ENCODE data around the gene PGBD1.
"Not testable (repeated sequence)": the region's sequence is repeated elsewhere in the genome, so short reads cannot be mapped to it uniquely, and the experiment has no call there.

The PGBD1 gene

GRCh38 chr6:28296520-28297060 is 15.2 kb downstream of the PGBD1 start:
- no peak for TF ChIP-seq POLR2A (IDR thresholded peaks at IDR 0.05; ENCODE audit: low read depth, low read length)
- no peak for TF ChIP-seq POLR2AphosphoS5 (IDR thresholded peaks at IDR 0.05; ENCODE audit: low read depth, low read length)
- TF ChIP-seq POU2F2 (IDR thresholded peaks at IDR 0.05; ENCODE audit: low read depth, low read length): no peak
- no peak for TF ChIP-seq PAX5 (IDR thresholded peaks at IDR 0.05; ENCODE audit: insufficient read depth, low read length, severe bottlenecking)
- no peak for TF ChIP-seq SPI1 (IDR thresholded peaks at IDR 0.05; ENCODE audit: low read depth, low read length)
- no peak for TF ChIP-seq TAF1 (IDR thresholded peaks at IDR 0.05; ENCODE audit: low read depth, low read length)
- FAIRE-seq: no peak
- no peak for DNase-seq (ENCODE audit: insufficient read length, low spot score)

DNA sequence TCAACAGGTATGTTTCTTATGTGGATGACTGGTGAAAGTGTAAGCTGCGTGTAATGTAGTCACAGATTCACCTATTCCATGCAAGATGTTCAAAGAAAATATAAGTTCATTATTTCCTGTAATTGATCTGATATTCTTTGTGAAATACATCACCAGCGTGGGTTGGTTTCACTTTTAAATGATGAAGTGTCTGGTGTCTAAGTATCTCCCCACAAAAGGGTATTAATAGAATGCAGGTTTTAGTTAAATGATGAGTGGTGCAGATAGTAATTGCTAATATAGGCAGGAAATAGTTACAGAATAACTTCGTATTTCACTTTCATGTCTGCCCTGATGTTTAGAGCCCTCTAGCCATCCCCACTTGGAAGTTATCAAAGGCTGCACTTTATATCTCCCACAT is 22.2 kb downstream of the PGBD1 start:
- DNase-seq (ENCODE audit: insufficient read length, low spot score) (no peak), FAIRE-seq (peak; percentile 23)
- TF ChIP-seq POU2F2 (IDR thresholded peaks at IDR 0.05; ENCODE audit: low read depth, low read length): no peak
- no peak for TF ChIP-seq POLR2AphosphoS5 (IDR thresholded peaks at IDR 0.05; ENCODE audit: low read depth, low read length)
- TF ChIP-seq SPI1 (IDR thresholded peaks at IDR 0.05; ENCODE audit: low read depth, low read length): no peak
- no peak for TF ChIP-seq TAF1 (IDR thresholded peaks at IDR 0.05; ENCODE audit: low read depth, low read length)
- no peak for TF ChIP-seq PAX5 (IDR thresholded peaks at IDR 0.05; ENCODE audit: insufficient read depth, low read length, severe bottlenecking)

GRCh38 chr6:28306363-28306762 is 25.0 kb downstream of the PGBD1 start:
- not testable (repeated sequence) for FAIRE-seq

DNA sequence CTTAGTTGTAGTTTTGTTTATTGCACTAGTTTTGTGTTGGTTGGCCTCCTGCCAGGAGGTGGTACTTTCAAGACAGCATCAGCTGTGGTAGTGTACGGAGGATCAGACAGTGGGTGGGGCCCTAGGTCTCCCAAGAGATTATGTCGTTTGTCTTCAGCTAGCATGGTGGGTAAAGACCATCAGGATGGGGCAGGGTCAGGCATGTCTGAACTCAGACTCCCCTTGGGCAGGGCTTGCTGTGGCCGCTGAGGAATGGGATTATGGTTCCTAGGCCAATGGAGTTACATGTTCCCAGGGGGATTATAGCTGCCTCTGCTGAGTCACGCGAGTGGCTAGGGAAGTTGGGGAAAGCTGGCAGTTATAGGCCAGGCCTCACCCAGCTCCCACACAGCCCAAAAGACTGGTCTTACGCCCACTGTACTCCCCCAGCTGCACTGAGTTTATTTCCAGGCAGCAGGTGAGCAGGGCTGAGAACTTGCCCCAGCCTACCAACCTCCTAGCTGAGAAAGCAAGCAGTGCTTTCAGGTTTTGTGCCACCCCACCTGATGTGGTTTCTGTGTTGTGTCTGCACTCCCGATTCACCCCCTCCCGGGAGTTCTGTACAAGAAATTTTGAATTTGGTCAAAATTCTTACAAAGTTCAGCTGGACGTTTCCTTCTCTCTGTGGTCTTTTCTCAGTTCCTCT is 29.9 kb downstream of the PGBD1 start:
- no peak for TF ChIP-seq TAF1 (IDR thresholded peaks at IDR 0.05; ENCODE audit: low read depth, low read length)
- TF ChIP-seq POLR2A (IDR thresholded peaks at IDR 0.05; ENCODE audit: low read depth, low read length): no peak
- TF ChIP-seq POLR2AphosphoS5 (IDR thresholded peaks at IDR 0.05; ENCODE audit: low read depth, low read length): no peak
- no peak for TF ChIP-seq PAX5 (IDR thresholded peaks at IDR 0.05; ENCODE audit: insufficient read depth, low read length, severe bottlenecking)
- no peak for TF ChIP-seq SPI1 (IDR thresholded peaks at IDR 0.05; ENCODE audit: low read depth, low read length)
- no peak for TF ChIP-seq POU2F2 (IDR thresholded peaks at IDR 0.05; ENCODE audit: low read depth, low read length)
- FAIRE-seq (peak; percentile 20), DNase-seq (ENCODE audit: insufficient read length, low spot score) (no peak)

More at GRCh38 chr6:28306363-28306762, 25.0 kb downstream of the PGBD1 start:
- DNase-seq (ENCODE audit: insufficient read length, low spot score): not testable (repeated sequence)

DNA sequence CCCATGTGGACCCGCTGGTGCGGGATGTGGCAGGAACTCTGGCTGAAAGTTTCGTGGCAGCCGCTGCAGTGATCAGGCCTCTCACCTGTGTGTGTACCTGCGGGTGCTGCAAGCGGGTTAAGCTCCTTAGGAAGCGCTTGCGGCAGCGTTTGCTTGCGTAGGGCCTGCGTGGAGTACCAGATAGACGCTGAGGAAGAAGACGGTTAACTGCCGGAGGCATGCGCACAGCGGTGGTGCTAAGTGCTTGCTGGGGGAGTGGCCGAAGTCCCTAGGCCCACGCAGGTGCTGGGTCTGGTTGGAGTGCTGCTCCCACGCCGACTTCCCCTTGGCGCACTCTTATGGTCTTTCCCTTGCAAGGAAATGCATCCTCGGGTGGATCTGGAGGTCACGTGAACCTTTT is 31.6 kb downstream of the PGBD1 start:
- TF ChIP-seq POLR2AphosphoS5 (IDR thresholded peaks at IDR 0.05; ENCODE audit: low read depth, low read length) (no peak), PAX5 (IDR thresholded peaks at IDR 0.05; ENCODE audit: insufficient read depth, low read length, severe bottlenecking) (no peak), TAF1 (IDR thresholded peaks at IDR 0.05; ENCODE audit: low read depth, low read length) (no peak), POLR2A (IDR thresholded peaks at IDR 0.05; ENCODE audit: low read depth, low read length) (no peak), SPI1 (IDR thresholded peaks at IDR 0.05; ENCODE audit: low read depth, low read length) (no peak), POU2F2 (IDR thresholded peaks at IDR 0.05; ENCODE audit: low read depth, low read length) (no peak)
- FAIRE-seq (no peak), DNase-seq (ENCODE audit: insufficient read length, low spot score) (no peak)

DNA sequence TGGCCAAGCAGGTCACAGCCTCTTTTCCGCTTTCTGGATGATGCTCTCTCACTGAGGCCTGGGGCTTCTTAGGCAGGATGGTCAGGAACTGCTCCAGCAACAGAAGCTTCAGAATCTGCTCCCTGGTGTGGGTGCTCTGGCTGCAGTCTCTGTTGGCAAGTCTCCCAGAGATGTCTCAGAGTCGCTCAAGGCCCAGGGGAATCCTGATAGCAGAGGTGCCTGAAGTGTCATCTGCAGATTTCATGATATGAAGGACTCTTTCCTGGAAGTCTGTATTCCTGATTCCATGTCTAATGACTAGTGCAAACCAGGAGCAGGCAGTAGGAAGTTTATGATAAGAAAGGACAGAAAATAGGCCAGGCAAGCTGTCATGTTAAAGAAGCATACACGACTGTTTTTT is 34.3 kb downstream of the PGBD1 start:
- no peak for TF ChIP-seq POLR2AphosphoS5 (IDR thresholded peaks at IDR 0.05; ENCODE audit: low read depth, low read length)
- no peak for TF ChIP-seq TAF1 (IDR thresholded peaks at IDR 0.05; ENCODE audit: low read depth, low read length)
- TF ChIP-seq SPI1 (IDR thresholded peaks at IDR 0.05; ENCODE audit: low read depth, low read length): no peak
- TF ChIP-seq POU2F2 (IDR thresholded peaks at IDR 0.05; ENCODE audit: low read depth, low read length): no peak
- TF ChIP-seq POLR2A (IDR thresholded peaks at IDR 0.05; ENCODE audit: low read depth, low read length): no peak
- no peak for TF ChIP-seq PAX5 (IDR thresholded peaks at IDR 0.05; ENCODE audit: insufficient read depth, low read length, severe bottlenecking)
- FAIRE-seq: no peak
- DNase-seq (ENCODE audit: insufficient read length, low spot score): no peak

GRCh38 chr6:28317866-28318265 is 36.5 kb downstream of the PGBD1 start:
- not testable (repeated sequence) for FAIRE-seq; DNase-seq (ENCODE audit: insufficient read length, low spot score)

DNA sequence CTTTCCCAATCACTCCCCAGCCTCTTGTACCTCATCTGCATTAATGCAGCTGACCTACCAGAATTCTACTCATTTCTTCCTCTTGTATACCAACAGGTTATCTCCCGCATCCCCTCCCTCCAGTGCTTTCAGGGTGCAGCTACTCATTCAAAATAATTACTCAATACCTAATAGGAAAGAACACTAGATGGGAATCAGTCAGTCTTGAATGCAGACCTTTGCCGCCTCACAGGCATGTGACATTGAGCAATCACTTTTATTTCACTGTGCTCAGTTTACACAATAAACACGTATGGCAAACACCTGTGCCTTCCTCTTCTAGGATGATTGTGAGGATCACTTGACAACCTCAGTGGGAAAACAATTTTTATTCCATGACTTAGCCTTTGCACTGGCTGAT is 41.3 kb downstream of the PGBD1 start:
- FAIRE-seq (no peak), DNase-seq (ENCODE audit: insufficient read length, low spot score) (no peak)
- TF ChIP-seq POLR2A (IDR thresholded peaks at IDR 0.05; ENCODE audit: low read depth, low read length): no peak

DNA sequence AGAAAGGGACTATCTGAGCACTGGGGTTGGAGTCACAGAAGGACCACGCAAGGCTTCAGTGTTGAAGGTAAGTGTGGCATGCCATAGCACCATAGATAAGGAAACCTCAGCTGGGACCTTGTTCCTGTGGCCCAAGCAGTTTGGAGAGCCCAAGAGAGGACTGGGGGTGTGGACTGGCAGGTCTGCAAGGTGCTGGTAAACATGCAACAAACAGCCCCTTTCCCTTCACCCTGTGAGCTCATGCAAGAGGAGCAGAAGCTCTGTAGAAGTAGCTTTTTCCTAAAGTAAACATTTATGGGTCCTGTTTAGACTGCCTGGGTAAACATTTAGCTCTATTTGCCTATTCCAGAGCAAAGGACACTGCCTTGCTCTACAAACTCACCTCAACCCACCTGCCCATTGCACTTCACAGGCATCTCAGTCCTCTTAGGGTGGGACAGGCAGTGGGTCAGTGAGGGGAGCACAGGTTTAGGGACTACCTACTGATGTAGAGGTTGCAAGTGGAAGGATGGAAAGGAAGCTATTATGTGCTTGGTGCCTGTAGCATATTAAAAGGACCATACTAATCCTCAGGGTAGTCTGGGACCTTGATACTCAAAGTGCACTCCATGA is 42.5 kb downstream of the PGBD1 start:
- no peak for DNase-seq (ENCODE audit: insufficient read length, low spot score)
- TF ChIP-seq SPI1 (IDR thresholded peaks at IDR 0.05; ENCODE audit: low read depth, low read length): no peak
- no peak for TF ChIP-seq TAF1 (IDR thresholded peaks at IDR 0.05; ENCODE audit: low read depth, low read length)
- TF ChIP-seq POU2F2 (IDR thresholded peaks at IDR 0.05; ENCODE audit: low read depth, low read length): no peak
- no peak for TF ChIP-seq PAX5 (IDR thresholded peaks at IDR 0.05; ENCODE audit: insufficient read depth, low read length, severe bottlenecking)
- no peak for TF ChIP-seq POLR2AphosphoS5 (IDR thresholded peaks at IDR 0.05; ENCODE audit: low read depth, low read length)
- TF ChIP-seq POLR2A (IDR thresholded peaks at IDR 0.05; ENCODE audit: low read depth, low read length): no peak
- no peak for FAIRE-seq

GRCh38 chr6:28326371-28326948 is 45.1 kb downstream of the PGBD1 start:
- FAIRE-seq: no peak
- no peak for DNase-seq (ENCODE audit: insufficient read length, low spot score)
- no peak for TF ChIP-seq POLR2A (IDR thresholded peaks at IDR 0.05; ENCODE audit: low read depth, low read length)
- no peak for TF ChIP-seq POLR2AphosphoS5 (IDR thresholded peaks at IDR 0.05; ENCODE audit: low read depth, low read length)
- no peak for TF ChIP-seq POU2F2 (IDR thresholded peaks at IDR 0.05; ENCODE audit: low read depth, low read length)
- TF ChIP-seq SPI1 (IDR thresholded peaks at IDR 0.05; ENCODE audit: low read depth, low read length): no peak
- TF ChIP-seq PAX5 (IDR thresholded peaks at IDR 0.05; ENCODE audit: insufficient read depth, low read length, severe bottlenecking): no peak
- TF ChIP-seq TAF1 (IDR thresholded peaks at IDR 0.05; ENCODE audit: low read depth, low read length): no peak

Measured in GM12891 (cell line).